GM12873 (cell line): ENCODE results near the gene HRH4.

Source experiments
- CTCF ChIP-seq: IDR thresholded peaks from 2 replicates; pipeline ENCODE4 v1.5.1; 2012; ENCODE audit warnings: low read depth, mild to moderate bottlenecking, moderate library complexity, low read length, control low read depth; ENCODE audit not compliant: insufficient read depth; ENCODE audit errors: missing control alignments

The HRH4 gene

GRCh38 chr18:24465486-24465885 is 5.0 kb downstream of the HRH4 start:
- no peak for TF ChIP-seq CTCF

- no peak for TF ChIP-seq CTCF
These were observed 6.3 kb downstream of the HRH4 start for GRCh38 chr18:24466771-24467170.

- TF ChIP-seq CTCF, result no peak
These were observed 9.7 kb downstream of the HRH4 start for GRCh38 chr18:24470022-24470618.

GRCh38 chr18:24470805-24471204 is 10.4 kb downstream of the HRH4 start:
- TF ChIP-seq CTCF, result no peak

- TF ChIP-seq CTCF, result no peak
These were observed 12.2 kb downstream of the HRH4 start for GRCh38 chr18:24472591-24472990.

GRCh38 chr18:24474406-24474805 is 14.0 kb downstream of the HRH4 start:
- TF ChIP-seq CTCF, result no peak

GRCh38 chr18:24475926-24476589 is 15.6 kb downstream of the HRH4 start:
- no peak for TF ChIP-seq CTCF
